AG04449 (cell line): ENCODE results near the gene GOLGA6C.
"Not testable (repeated sequence)": the region's sequence is repeated elsewhere in the genome, so short reads cannot be mapped to it uniquely, and the experiment has no call there.

Experiments
- CTCF ChIA-PET: fragments of 350-600 bp; formaldehyde crosslinking; extraction: SDS; loops from one replicate; lab custom pipeline; 2021; ENCODE audit warnings: antibody characterized with exemption; lab: Yijun Ruan, JAX
- POLR2A ChIA-PET: fragments of 400-600, 350-600 bp; formaldehyde crosslinking; extraction: SDS; loops from one replicate; lab custom pipeline; 2020; ENCODE audit warnings: antibody characterized with exemption, inconsistent platforms; lab: Yijun Ruan, JAX
- DNase-seq: peaks from one replicate; pipeline ENCODE4 v3.0.0-alpha.2; 2010; ENCODE audit warnings: low read depth, low spot score
- H3K4me3 ChIP-seq: 2 replicates; pipeline ENCODE4 v1.5.1; 2011; ENCODE audit warnings: low read depth, mild to moderate bottlenecking, control low read depth, low read length
- CTCF ChIP-seq: IDR thresholded peaks from one replicate; pipeline ENCODE4 v1.5.1; 2011; ENCODE audit warnings: mild to moderate bottlenecking, moderate library complexity, low read length, control low read depth, inconsistent platforms; ENCODE audit not compliant: insufficient read depth; ENCODE audit errors: missing control alignments

The GOLGA6C gene

DNA sequence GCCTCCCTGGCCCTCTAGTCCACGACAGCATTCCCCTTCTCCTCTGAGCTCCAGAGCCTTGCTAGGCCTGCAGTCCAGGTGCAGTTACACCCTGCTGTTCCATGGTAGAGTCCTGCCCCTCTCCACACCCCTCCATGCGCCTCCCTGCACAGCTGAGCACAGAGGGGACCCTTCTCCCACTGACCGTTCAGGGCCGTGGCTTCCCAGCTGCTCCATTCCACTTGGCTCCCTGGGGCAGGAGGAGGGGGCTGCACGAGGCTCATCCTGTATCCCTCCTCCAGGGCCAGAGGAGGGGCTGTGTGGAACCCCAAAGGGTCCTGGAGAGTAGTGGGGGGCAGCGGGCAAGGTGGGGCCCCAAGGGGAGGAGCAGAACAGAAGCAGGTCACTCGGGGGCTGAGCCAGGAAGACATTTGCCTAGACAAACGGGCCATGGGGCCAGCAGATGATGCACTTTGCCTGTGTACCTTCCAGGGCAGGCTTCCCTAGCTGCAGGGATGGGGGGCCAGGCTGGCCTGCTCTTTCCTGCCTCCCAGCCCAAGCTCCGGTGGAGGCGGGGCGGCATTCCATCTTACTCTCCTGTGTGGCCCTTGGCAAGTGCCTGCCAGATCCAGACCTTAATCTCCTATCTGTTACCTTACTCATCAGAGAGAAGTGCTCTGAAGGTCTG, 20.7 kb upstream of the GOLGA6C start:
- POLR2A ChIA-PET, result no interaction called here
- CTCF ChIA-PET, result no interaction called here
- DNase-seq, result no peak
- no peak for TF ChIP-seq CTCF
- no peak overlapping the region for H3K4me3 ChIP-seq

DNA sequence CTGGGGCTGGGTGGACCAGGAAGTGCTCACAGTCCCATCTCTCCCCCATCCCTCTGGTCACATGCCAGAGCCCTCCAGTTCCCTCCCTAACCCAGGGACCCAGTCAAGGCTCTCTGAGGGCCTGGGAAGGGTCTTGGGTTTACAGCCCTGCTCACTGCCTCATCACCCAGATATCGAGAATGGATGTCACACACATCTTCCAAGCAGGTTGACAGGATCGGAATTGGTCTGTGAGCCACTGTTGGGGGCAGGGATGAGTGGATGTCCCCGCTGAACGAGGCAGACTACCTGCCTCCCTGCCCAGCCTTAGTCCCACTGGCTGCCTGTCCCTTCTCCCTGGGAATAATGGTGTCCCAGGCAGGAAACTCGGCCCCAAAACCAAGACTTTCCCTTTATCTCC, 20.0 kb upstream of the GOLGA6C start:
- ChIA-PET POLR2A (no interaction called here), CTCF (no interaction called here)
- H3K4me3 ChIP-seq, result no peak overlapping the region
- no peak for DNase-seq
- no peak for TF ChIP-seq CTCF

GRCh38 chr15:75245741-75246140, 12.4 kb upstream of the GOLGA6C start:
- POLR2A ChIA-PET, H3K4me3 ChIP-seq, CTCF ChIA-PET, DNase-seq: not testable (repeated sequence)

- H3K4me3 ChIP-seq, DNase-seq, POLR2A ChIA-PET: not testable (repeated sequence)
- CTCF ChIA-PET, result interaction anchor here (1.4 to 1.6 kb wide), 2 partner anchors 8 to 45 kb away, joined by 3 to 4 read pairs; no protein-coding TSS in a partner anchor
Observed at GRCh38 chr15:75248991-75249390, 9.1 kb upstream of the GOLGA6C start.

DNA sequence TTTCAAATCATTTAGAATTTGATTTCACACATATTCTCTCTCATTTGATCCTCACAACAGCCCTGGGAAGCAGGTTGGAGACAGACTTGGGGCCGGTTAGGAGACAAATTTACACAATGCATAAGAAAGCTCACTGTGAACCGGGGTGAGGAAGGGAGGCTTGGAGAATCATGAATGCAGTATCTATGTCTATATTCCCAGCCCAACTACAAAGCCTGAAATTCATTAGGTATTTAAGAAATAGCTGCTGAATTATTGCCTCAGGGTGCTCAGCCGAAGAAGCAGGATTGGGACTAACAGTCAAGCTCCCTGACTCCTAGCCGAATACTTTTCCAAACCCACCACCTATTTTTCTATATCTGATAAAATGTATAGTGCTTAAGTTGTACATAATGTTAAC, 8.4 kb upstream of the GOLGA6C start:
- POLR2A ChIA-PET, result no interaction called here
- CTCF ChIA-PET, result interaction anchor here (1.4 to 1.6 kb wide), 2 partner anchors 9 to 46 kb away, joined by 3 to 4 read pairs; no protein-coding TSS in a partner anchor
- TF ChIP-seq CTCF, result no peak
- DNase-seq, result no peak
- H3K4me3 ChIP-seq, result no peak overlapping the region

GRCh38 chr15:75251343-75251742, 6.8 kb upstream of the GOLGA6C start:
- DNase-seq, H3K4me3 ChIP-seq, POLR2A ChIA-PET, CTCF ChIA-PET: not testable (repeated sequence)

DNA sequence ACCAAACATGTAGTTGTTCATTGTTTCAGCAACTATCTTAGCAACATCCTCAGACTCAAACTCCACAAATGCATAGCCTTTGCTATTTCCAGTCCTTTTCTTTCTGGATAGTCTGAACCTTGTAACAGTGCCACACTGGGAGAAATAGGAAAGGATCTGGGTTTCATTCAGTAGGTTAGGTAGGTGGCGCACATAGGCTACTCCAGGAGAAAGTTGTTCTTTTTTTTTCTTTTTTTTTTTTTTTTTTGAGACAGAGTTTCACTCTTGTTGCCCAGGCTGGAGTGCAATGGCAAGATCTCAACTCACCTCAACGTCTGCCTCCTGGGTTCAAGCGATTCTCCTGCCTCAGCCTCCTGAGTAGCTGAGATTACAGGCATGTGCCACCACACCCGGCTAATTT, 5.8 kb upstream of the GOLGA6C start:
- CTCF ChIA-PET, H3K4me3 ChIP-seq, POLR2A ChIA-PET, DNase-seq: not testable (repeated sequence)

GRCh38 chr15:75258620-75259343, 648 bp downstream of the GOLGA6C start:
- H3K4me3 ChIP-seq, CTCF ChIA-PET, DNase-seq, POLR2A ChIA-PET: not testable (repeated sequence)

DNA sequence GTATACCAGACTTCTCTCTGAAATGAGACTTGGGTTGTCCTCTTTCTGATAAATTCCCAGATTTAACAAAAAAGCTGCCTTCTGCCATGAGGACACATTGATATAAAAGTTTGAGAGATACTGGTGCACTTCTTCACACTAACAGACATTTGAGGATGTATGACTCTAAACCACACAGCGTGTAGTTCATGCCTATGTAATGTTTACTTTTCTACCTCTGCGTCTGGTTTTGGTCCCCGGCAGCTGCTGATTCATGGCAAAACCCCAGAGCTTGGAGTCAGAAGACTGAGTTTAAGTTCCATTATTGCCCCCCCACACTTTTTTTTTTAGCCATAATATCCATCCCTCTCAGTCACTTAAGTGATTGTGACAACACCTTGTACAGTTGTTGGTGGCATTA, 1.7 kb downstream of the GOLGA6C start:
- CTCF ChIA-PET, DNase-seq, H3K4me3 ChIP-seq, POLR2A ChIA-PET: not testable (repeated sequence)

GRCh38 chr15:75273751-75274359, 15.7 kb downstream of the GOLGA6C start:
- POLR2A ChIA-PET, H3K4me3 ChIP-seq, DNase-seq: not testable (repeated sequence)
- CTCF ChIA-PET, result interaction anchor here (0.9 to 1.5 kb wide), 5 partner anchors 245 to 966 kb away, joined by 3 to 11 read pairs (median 5); partner anchors contain the start of gene PPCDC
